ENCODE measurements around the gene MCOLN1. TPM values are rescaled to one million over a fixed set of nuclear protein-coding genes. Genes with fewer than 3 reads are reported as not detected.

Gene MCOLN1
- polyA plus RNA-seq, 1 experiment = 12.8 TPM

- DNase-seq (ENCODE audit: low read depth, low spot score) = no peak
- CTCF ChIA-PET = interaction anchor here (1.8 kb wide), 1 partner anchor 18 kb away, joined by 6 read pairs; no protein-coding TSS in a partner anchor
- Histone ChIP-seq H3K4me3 (ENCODE audit: low read depth, low read length) (no peak overlapping the region), H3K9me3 (ENCODE audit: control insufficient read depth, insufficient read depth, low read length) (peaks cover 23% of the 10 kb centered on the region; the same call in 1 of the 2 replicates), H3K27ac (ENCODE audit: low read depth, low read length) (no peak overlapping the region), H3K27me3 (ENCODE audit: control insufficient read depth, insufficient read depth, low read length) (no peaks in the 10 kb centered on the region)
- POLR2A ChIA-PET = no interaction called here
- no peak for TF ChIP-seq CTCF (IDR thresholded peaks at IDR 0.05; ENCODE audit: low read depth, low read length)
Measured at GRCh38 chr19:7550169-7550770, 27.8 kb downstream of the MCOLN1 start.

- POLR2A ChIA-PET = no interaction called here
- Histone ChIP-seq H3K27me3 (ENCODE audit: control insufficient read depth, insufficient read depth, low read length) (no peaks in the 10 kb centered on the region), H3K9me3 (ENCODE audit: control insufficient read depth, insufficient read depth, low read length) (peaks cover 25% of the 10 kb centered on the region; the same call in 1 of the 2 replicates), H3K27ac (ENCODE audit: low read depth, low read length) (no peak overlapping the region), H3K4me3 (ENCODE audit: low read depth, low read length) (no peak overlapping the region)
- TF ChIP-seq CTCF (IDR thresholded peaks at IDR 0.05; ENCODE audit: low read depth, low read length) = no peak
- CTCF ChIA-PET = interaction anchor here (1.8 kb wide), 1 partner anchor 17 kb away, joined by 6 read pairs; no protein-coding TSS in a partner anchor
- no peak for DNase-seq (ENCODE audit: low read depth, low spot score)
Measured at GRCh38 chr19:7550987-7551761, 28.8 kb downstream of the MCOLN1 start.

DNA sequence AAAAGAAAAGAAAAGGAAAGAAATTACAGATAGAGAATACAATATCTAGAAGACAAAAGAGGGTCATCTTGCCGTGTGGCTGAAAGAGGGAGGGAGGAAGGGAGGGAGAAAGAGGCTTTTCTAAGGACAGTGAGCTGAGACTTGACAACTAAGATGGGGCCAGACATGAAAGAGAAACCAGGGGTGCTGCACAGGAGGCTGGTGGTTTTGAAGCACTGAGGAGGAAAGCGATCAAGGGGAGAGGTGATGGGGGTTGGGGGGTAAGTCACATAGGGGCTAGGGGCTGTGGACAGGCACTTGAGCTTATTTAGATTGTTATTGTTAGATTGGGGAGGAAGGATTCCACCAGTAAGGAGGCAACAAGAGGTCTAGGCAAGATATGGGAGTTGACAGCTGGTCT is 30.4 kb downstream of the MCOLN1 start:
- CTCF ChIA-PET = interaction anchor here (1.0 to 2.2 kb wide), 2 partner anchors 11 to 16 kb away, joined by 5 to 16 read pairs; no protein-coding TSS in a partner anchor
- no peaks in the 10 kb centered on the region for H3K27me3 ChIP-seq (ENCODE audit: control insufficient read depth, insufficient read depth, low read length)
- POLR2A ChIA-PET = interaction anchor here (0.6 kb wide), 1 partner anchor 129 kb away, joined by 6 read pairs; no protein-coding TSS in a partner anchor
- no peak for DNase-seq (ENCODE audit: low read depth, low spot score)
- TF ChIP-seq CTCF (IDR thresholded peaks at IDR 0.05; ENCODE audit: low read depth, low read length) = no peak
- no peak overlapping the region for H3K27ac ChIP-seq (ENCODE audit: low read depth, low read length)
- no peak overlapping the region for H3K4me3 ChIP-seq (ENCODE audit: low read depth, low read length)
- H3K9me3 ChIP-seq (ENCODE audit: control insufficient read depth, insufficient read depth, low read length) = peaks cover 25% of the 10 kb centered on the region; the same call in 1 of the 2 replicates

GRCh38 chr19:7554565-7554964 is 32.1 kb downstream of the MCOLN1 start:
- CTCF ChIA-PET = interaction anchor here (1.0 kb wide), 1 partner anchor 200 kb away, joined by 3 read pairs; no protein-coding TSS in a partner anchor
- DNase-seq (ENCODE audit: low read depth, low spot score) = no peak
- peaks cover 31% of the 10 kb centered on the region; the same call in 1 of the 2 replicates for H3K9me3 ChIP-seq (ENCODE audit: control insufficient read depth, insufficient read depth, low read length)
- no peak for TF ChIP-seq CTCF (IDR thresholded peaks at IDR 0.05; ENCODE audit: low read depth, low read length)
- no peak overlapping the region for H3K27ac ChIP-seq (ENCODE audit: low read depth, low read length)
- H3K27me3 ChIP-seq (ENCODE audit: control insufficient read depth, insufficient read depth, low read length) = no peaks in the 10 kb centered on the region
- POLR2A ChIA-PET = no interaction called here
- no peak overlapping the region for H3K4me3 ChIP-seq (ENCODE audit: low read depth, low read length)
